ENCODE data around the gene EYA2. TPM values are rescaled to one million over a fixed set of nuclear protein-coding genes. Genes with fewer than 3 reads are reported as not detected.

EYA2 gene
- polyA plus RNA-seq, 6 donors from 2014 or later: not detected

- peaks cover 0 to 1% (median 0%) of the 10 kb centered on the region in 3 donors for H3K4me1 Mint-ChIP-seq
- peak overlapping the region in 1 of 8 donors; percentile 29 for H3K4me3 Mint-ChIP-seq
- DNase-seq (no peak), ATAC-seq (ENCODE audit: low read depth in 2 of 2) (no peak)
- peaks cover 10 to 19% of the 10 kb centered on the region in 2 donors for H3K36me3 Mint-ChIP-seq
- H3K27me3 Mint-ChIP-seq: peaks cover 27 to 39% (median 28%) of the 10 kb centered on the region in 3 donors
- no peak overlapping the region for H3K27ac Mint-ChIP-seq
- H3K9me3 Mint-ChIP-seq: peaks cover 10 to 72% (median 25%) of the 10 kb centered on the region in 7 donors
These were observed 208.0 kb downstream of the EYA2 start for GRCh38 chr20:47102629-47103028.

- H3K36me3 Mint-ChIP-seq: peaks cover 17 to 19% of the 10 kb centered on the region in 2 donors
- H3K4me3 Mint-ChIP-seq: no peak overlapping the region
- no peak for DNase-seq
- no peak for ATAC-seq (ENCODE audit: low read depth in 2 of 2)
- peaks cover 0 to 1% (median 0%) of the 10 kb centered on the region in 3 donors for H3K4me1 Mint-ChIP-seq
- no peak overlapping the region for H3K27ac Mint-ChIP-seq
- H3K27me3 Mint-ChIP-seq: peaks cover 18 to 24% (median 21%) of the 10 kb centered on the region in 3 donors
- H3K9me3 Mint-ChIP-seq: peaks cover 5 to 65% (median 38%) of the 10 kb centered on the region in 7 donors
These were observed 212.1 kb downstream of the EYA2 start for GRCh38 chr20:47106786-47107185.

- ATAC-seq (ENCODE audit: low read depth in 2 of 2): no peak
These were observed 214.4 kb downstream of the EYA2 start for GRCh38 chr20:47108994-47109393.

GRCh38 chr20:47110819-47111218 is 216.2 kb downstream of the EYA2 start:
- peaks cover 4 to 33% (median 23%) of the 10 kb centered on the region in 7 donors for H3K9me3 Mint-ChIP-seq
- peaks cover 11 to 25% (median 14%) of the 10 kb centered on the region in 3 donors for H3K27me3 Mint-ChIP-seq
- no peak overlapping the region for H3K27ac Mint-ChIP-seq
- DNase-seq (no peak), ATAC-seq (ENCODE audit: low read depth in 2 of 2) (no peak)
- H3K4me3 Mint-ChIP-seq: no peak overlapping the region
- H3K4me1 Mint-ChIP-seq: peaks cover 0 to 2% (median 1%) of the 10 kb centered on the region in 3 donors
- peaks cover 7% of the 10 kb centered on the region in 2 donors for H3K36me3 Mint-ChIP-seq

More at GRCh38 chr20:47108994-47109393, 214.4 kb downstream of the EYA2 start:
- H3K36me3 Mint-ChIP-seq: peaks cover 7 to 8% of the 10 kb centered on the region in 2 donors
- H3K27me3 Mint-ChIP-seq: peaks cover 8 to 25% (median 19%) of the 10 kb centered on the region in 3 donors
- no peak overlapping the region for H3K4me3 Mint-ChIP-seq
- DNase-seq: no peak
- no peak overlapping the region for H3K27ac Mint-ChIP-seq
- peaks cover 0 to 46% (median 24%) of the 10 kb centered on the region in 7 donors for H3K9me3 Mint-ChIP-seq
- H3K4me1 Mint-ChIP-seq: peaks cover 0 to 1% (median 0%) of the 10 kb centered on the region in 3 donors

- Mint-ChIP-seq H3K4me3 (no peak overlapping the region), H3K36me3 (peaks cover 7 to 11% of the 10 kb centered on the region in 2 donors), H3K27me3 (peaks cover 8 to 23% (median 18%) of the 10 kb centered on the region in 3 donors), H3K9me3 (peaks cover 6 to 33% (median 23%) of the 10 kb centered on the region in 7 donors), H3K27ac (no peak overlapping the region), H3K4me1 (peaks cover 0 to 3% (median 1%) of the 10 kb centered on the region in 3 donors)
- ATAC-seq (ENCODE audit: low read depth in 2 of 2) (no peak), DNase-seq (no peak)
These were observed 216.9 kb downstream of the EYA2 start for GRCh38 chr20:47111576-47111975.

GRCh38 chr20:47113362-47114109 is 218.9 kb downstream of the EYA2 start:
- Mint-ChIP-seq H3K9me3 (peaks cover 3 to 23% (median 17%) of the 10 kb centered on the region in 7 donors), H3K27me3 (peaks cover 10 to 35% (median 29%) of the 10 kb centered on the region in 3 donors), H3K4me3 (no peak overlapping the region), H3K4me1 (peaks cover 0 to 3% (median 0%) of the 10 kb centered on the region in 3 donors), H3K36me3 (peaks cover 7 to 11% of the 10 kb centered on the region in 2 donors), H3K27ac (no peak overlapping the region)
- ATAC-seq (ENCODE audit: low read depth in 2 of 2): no peak
- DNase-seq: no peak

GRCh38 chr20:47115694-47116093 is 221.1 kb downstream of the EYA2 start:
- H3K4me1 Mint-ChIP-seq: peaks cover 0 to 3% (median 0%) of the 10 kb centered on the region in 3 donors
- peaks cover 7 to 11% of the 10 kb centered on the region in 2 donors for H3K36me3 Mint-ChIP-seq
- ATAC-seq (ENCODE audit: low read depth in 2 of 2) (no peak), DNase-seq (no peak)
- peaks cover 20 to 44% (median 39%) of the 10 kb centered on the region in 3 donors for H3K27me3 Mint-ChIP-seq
- no peak overlapping the region for H3K27ac Mint-ChIP-seq
- H3K4me3 Mint-ChIP-seq: no peak overlapping the region
- H3K9me3 Mint-ChIP-seq: peaks cover 3 to 19% (median 13%) of the 10 kb centered on the region in 7 donors

- Mint-ChIP-seq H3K27me3 (peaks cover 20 to 52% (median 39%) of the 10 kb centered on the region in 3 donors), H3K36me3 (peaks cover 0 to 11% of the 10 kb centered on the region in 2 donors), H3K4me3 (no peak overlapping the region), H3K9me3 (peaks cover 2 to 6% (median 3%) of the 10 kb centered on the region in 7 donors), H3K27ac (no peak overlapping the region), H3K4me1 (peaks cover 0 to 3% (median 0%) of the 10 kb centered on the region in 3 donors)
- DNase-seq: no peak
- ATAC-seq (ENCODE audit: low read depth in 2 of 2): no peak
These were observed 222.7 kb downstream of the EYA2 start for GRCh38 chr20:47117371-47117770.

- ATAC-seq (ENCODE audit: low read depth in 2 of 2) (no peak), DNase-seq (no peak)
- peaks cover 0 to 6% (median 3%) of the 10 kb centered on the region in 7 donors for H3K9me3 Mint-ChIP-seq
- H3K4me1 Mint-ChIP-seq: peaks cover 0 to 3% (median 0%) of the 10 kb centered on the region in 3 donors
- H3K36me3 Mint-ChIP-seq: peaks cover 0 to 11% of the 10 kb centered on the region in 2 donors
- H3K27me3 Mint-ChIP-seq: peaks cover 20 to 52% (median 39%) of the 10 kb centered on the region in 3 donors
- H3K4me3 Mint-ChIP-seq: no peak overlapping the region
- H3K27ac Mint-ChIP-seq: no peak overlapping the region
These were observed 223.1 kb downstream of the EYA2 start for GRCh38 chr20:47117773-47118172.

- Mint-ChIP-seq H3K4me3 (no peak overlapping the region), H3K27ac (no peak overlapping the region), H3K9me3 (peaks cover 0 to 6% (median 3%) of the 10 kb centered on the region in 7 donors), H3K4me1 (peaks cover 0 to 3% (median 0%) of the 10 kb centered on the region in 3 donors), H3K36me3 (peaks cover 0 to 11% of the 10 kb centered on the region in 2 donors), H3K27me3 (peaks cover 20 to 52% (median 36%) of the 10 kb centered on the region in 3 donors)
- DNase-seq (no peak), ATAC-seq (ENCODE audit: low read depth in 2 of 2) (no peak)
These were observed 223.6 kb downstream of the EYA2 start for GRCh38 chr20:47118206-47118605.

- peaks cover 0 to 11% of the 10 kb centered on the region in 2 donors for H3K36me3 Mint-ChIP-seq
- H3K9me3 Mint-ChIP-seq: peaks cover 0 to 6% (median 3%) of the 10 kb centered on the region in 7 donors
- peak overlapping the region in 2 of 6 donors; percentile 5 to 68 for H3K27ac Mint-ChIP-seq
- peaks cover 20 to 52% (median 35%) of the 10 kb centered on the region in 3 donors for H3K27me3 Mint-ChIP-seq
- ATAC-seq (ENCODE audit: low read depth in 2 of 2) (no peak), DNase-seq (no peak)
- no peak overlapping the region for H3K4me3 Mint-ChIP-seq
- peaks cover 0 to 3% (median 0%) of the 10 kb centered on the region in 3 donors for H3K4me1 Mint-ChIP-seq
These were observed 224.0 kb downstream of the EYA2 start for GRCh38 chr20:47118641-47119040.

- Mint-ChIP-seq H3K27me3 (peaks cover 25 to 54% (median 35%) of the 10 kb centered on the region in 3 donors), H3K4me3 (no peak overlapping the region), H3K9me3 (peaks cover 0 to 6% (median 0%) of the 10 kb centered on the region in 7 donors), H3K27ac (no peak overlapping the region), H3K4me1 (peaks cover 0 to 3% (median 0%) of the 10 kb centered on the region in 3 donors), H3K36me3 (peaks cover 0 to 8% of the 10 kb centered on the region in 2 donors)
- ATAC-seq (ENCODE audit: low read depth in 2 of 2): no peak
- no peak for DNase-seq
These were observed 225.8 kb downstream of the EYA2 start for GRCh38 chr20:47120346-47120936.

GRCh38 chr20:47122560-47122959 is 227.9 kb downstream of the EYA2 start:
- Mint-ChIP-seq H3K4me1 (no peaks in the 10 kb centered on the region), H3K4me3 (no peak overlapping the region), H3K27me3 (peaks cover 31 to 57% (median 35%) of the 10 kb centered on the region in 3 donors), H3K36me3 (no peaks in the 10 kb centered on the region), H3K9me3 (no peaks in the 10 kb centered on the region), H3K27ac (no peak overlapping the region)
- ATAC-seq (ENCODE audit: low read depth in 2 of 2): no peak
- DNase-seq: no peak

Data from naive B cell (primary cell).